K562 treated with DMSO at 1 percent for 4 hours (cell line): ENCODE measurements around the gene SNRNP48. TPM values are rescaled to one million over a fixed set of nuclear protein-coding genes. Genes with fewer than 3 reads are reported as not detected.

Source experiments
- total RNA-seq: library from RNA; unstranded; fragments of 300-600 nt; gene quantifications from 2 replicates; pipeline ENCODE4 v1.2.3, GENCODE V29; 2022; ENCODE audit not compliant: insufficient read depth

Gene SNRNP48
- 12.8 and 16.6 TPM in 2 replicates for total RNA-seq

GRCh38 chr6:7589949-7590917 lies at the start of gene SNRNP48:
SNRNP48 (plus strand) TSS chr6:7590198; CDS start chr6:7590258, 60 bp downstream.

GRCh38 chr6:7541175-7542064 lies 48.6 kb upstream of the SNRNP48 start, which contains the start of gene DSP:
DSP (plus strand) TSS chr6:7541671; CDS start chr6:7541916, 245 bp downstream.

Other genes starting within 250 kb of the SNRNP48 start
- not detected in 2 replicates for gene CAGE1, start 200.5 kb upstream of the SNRNP48 start, total RNA-seq
- gene RIOK1, start 200.4 kb upstream of the SNRNP48 start, total RNA-seq: 19.5 and 23.4 TPM in 2 replicates
- not detected in 2 replicates for gene DSP, start 48.5 kb upstream of the SNRNP48 start, total RNA-seq
- gene BMP6, start 135.9 kb downstream of the SNRNP48 start, total RNA-seq: 0.42 TPM in 1 of 2 replicates, not detected in the other